Glutamatergic neuron (in vitro differentiated cells): ENCODE results near the gene SLX9. TPM values are rescaled to one million over a fixed set of nuclear protein-coding genes. Genes with fewer than 3 reads are reported as not detected.

ENCODE experiments used
- DNase-seq: peaks from one replicate; pipeline ENCODE4 v3.0.0; 2022
- H3K27ac Mint-ChIP-seq: one replicate; pipeline ENCODE4 v1.8.0; 2020; ENCODE audit warnings: mild to moderate bottlenecking, mixed read lengths, inconsistent platforms; ENCODE audit not compliant: unreplicated experiment
- H3K27me3 Mint-ChIP-seq: one replicate; pipeline ENCODE4 v1.8.0; 2020; ENCODE audit warnings: mild to moderate bottlenecking, moderate library complexity, mixed read lengths, inconsistent platforms; ENCODE audit not compliant: unreplicated experiment
- H3K36me3 Mint-ChIP-seq: one replicate; pipeline ENCODE4 v1.8.0; 2020; ENCODE audit warnings: mild to moderate bottlenecking, mixed read lengths, inconsistent platforms; ENCODE audit not compliant: unreplicated experiment
- H3K4me1 Mint-ChIP-seq: one replicate; pipeline ENCODE4 v1.8.0; 2020; ENCODE audit warnings: mild to moderate bottlenecking, low read depth, mixed read lengths, inconsistent platforms; ENCODE audit not compliant: unreplicated experiment
- H3K4me3 Mint-ChIP-seq: one replicate; pipeline ENCODE4 v1.8.0; 2020; ENCODE audit warnings: mild to moderate bottlenecking, mixed read lengths, inconsistent platforms; ENCODE audit not compliant: unreplicated experiment
- H3K9me3 Mint-ChIP-seq: one replicate; pipeline ENCODE4 v1.8.0; 2020; ENCODE audit warnings: mild to moderate bottlenecking, moderate library complexity, mixed read lengths, inconsistent platforms; ENCODE audit not compliant: unreplicated experiment
- CTCF ChIP-seq: fragments of 200-600 bp; sonication (generic); IDR thresholded peaks from one replicate; pipeline ENCODE4 v1.5.0; 2021; ENCODE audit not compliant: partially characterized antibody, unreplicated experiment
- total RNA-seq: library from RNA; stranded (reverse); fragmentation: NEBNext Ultra II Directional; extraction: Animal tissue kit (Norgen Biotek cat#: 25700); gene quantifications from one replicate; pipeline ENCODE4 v1.2.1, GENCODE V29; 2021; ENCODE audit not compliant: unreplicated experiment

Gene SLX9
- total RNA-seq, 1 donor from 2014 or later = 30.7 TPM

GRCh38 chr21:44996501-44996921, 56.7 kb downstream of the SLX9 start:
- peak; percentile 12 for DNase-seq
- Mint-ChIP-seq H3K27me3 (peaks cover 4% of the 10 kb centered on the region), H3K4me1 (peaks cover 6% of the 10 kb centered on the region), H3K9me3 (peaks cover 5% of the 10 kb centered on the region), H3K27ac (no peak overlapping the region), H3K36me3 (no peaks in the 10 kb centered on the region), H3K4me3 (no peak overlapping the region)
- no peak for TF ChIP-seq CTCF

- TF ChIP-seq CTCF = no peak
- peaks cover 4% of the 10 kb centered on the region for H3K27me3 Mint-ChIP-seq
- H3K27ac Mint-ChIP-seq = no peak overlapping the region
- H3K9me3 Mint-ChIP-seq = peaks cover 5% of the 10 kb centered on the region
- H3K4me3 Mint-ChIP-seq = no peak overlapping the region
- DNase-seq = peak; percentile 16
- no peaks in the 10 kb centered on the region for H3K36me3 Mint-ChIP-seq
- peaks cover 6% of the 10 kb centered on the region for H3K4me1 Mint-ChIP-seq
Observed at GRCh38 chr21:44996983-44997936, 57.4 kb downstream of the SLX9 start.

- Mint-ChIP-seq H3K27ac (no peak overlapping the region), H3K9me3 (peaks cover 5% of the 10 kb centered on the region), H3K4me3 (no peak overlapping the region), H3K36me3 (no peaks in the 10 kb centered on the region), H3K4me1 (peaks cover 6% of the 10 kb centered on the region), H3K27me3 (peaks cover 3% of the 10 kb centered on the region)
- TF ChIP-seq CTCF = no peak
- DNase-seq = no peak
Observed at GRCh38 chr21:44998086-44998620, 58.3 kb downstream of the SLX9 start.

GRCh38 chr21:44998621-44999427, 59.0 kb downstream of the SLX9 start:
- H3K27me3 Mint-ChIP-seq = peaks cover 3% of the 10 kb centered on the region
- H3K4me3 Mint-ChIP-seq = no peak overlapping the region
- peaks cover 5% of the 10 kb centered on the region for H3K9me3 Mint-ChIP-seq
- peak; percentile 8 for DNase-seq
- TF ChIP-seq CTCF = no peak
- H3K36me3 Mint-ChIP-seq = no peaks in the 10 kb centered on the region
- H3K27ac Mint-ChIP-seq = no peak overlapping the region
- H3K4me1 Mint-ChIP-seq = peaks cover 6% of the 10 kb centered on the region
